NT2/D1 (cell line): ENCODE measurements around the gene GNA15.

ENCODE experiments used
- YY1 ChIP-seq: IDR thresholded peaks from 2 replicates; pipeline ENCODE4 v1.6.1; 2011; ENCODE audit not compliant: insufficient read length, insufficient read depth
- ZNF274 ChIP-seq: IDR thresholded peaks from 2 replicates; pipeline ENCODE4 v1.6.1; 2011; ENCODE audit warnings: mild to moderate bottlenecking, low read depth, low read length

DNA sequence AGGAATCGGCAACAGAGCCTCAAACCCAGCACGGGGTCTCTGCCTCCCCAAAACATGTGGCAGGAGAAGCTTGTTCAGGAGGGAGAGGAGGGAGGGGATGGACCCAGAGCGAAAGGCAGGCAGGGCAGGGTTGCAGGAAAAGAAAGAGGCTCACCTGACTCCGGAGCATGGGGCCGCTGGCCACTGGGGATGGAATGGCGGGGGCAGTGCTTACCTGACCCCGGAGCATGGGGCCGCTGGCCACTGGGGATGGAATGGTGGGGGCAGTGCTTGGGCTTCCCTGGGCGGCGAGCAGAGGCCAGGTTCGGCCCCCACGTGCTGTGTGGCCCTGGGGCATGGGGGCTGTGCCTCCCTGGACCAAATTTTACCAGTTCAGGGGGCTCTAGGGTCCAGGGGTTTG, 75.4 kb downstream of the GNA15 start:
- TF ChIP-seq ZNF274 (no peak), YY1 (no peak)
